Left ventricle myocardium inferior (tissue), 1 donor: ENCODE results near the gene GAL. TPM values are rescaled to one million over a fixed set of nuclear protein-coding genes. Genes with fewer than 3 reads are reported as not detected.

Source experiments
- DNase-seq: peaks from one replicate; pipeline ENCODE4 v3.0.0-alpha.2; 2020
- H3K27ac ChIP-seq: fragments of 200-600 bp; replicated peaks from 2 replicates; pipeline ENCODE4 v1.8.0; 2021
- H3K27me3 ChIP-seq: fragments of 200-600 bp; 2 replicates; pipeline ENCODE4 v1.8.0; 2021; ENCODE audit warnings: low read depth
- H3K36me3 ChIP-seq: fragments of 200-600 bp; 2 replicates; pipeline ENCODE4 v1.8.0; 2021
- H3K4me1 ChIP-seq: fragments of 200-600 bp; 2 replicates; pipeline ENCODE4 v1.8.0; 2021
- H3K4me3 ChIP-seq: fragments of 200-600 bp; 2 replicates; pipeline ENCODE4 v1.8.0; 2021; ENCODE audit warnings: mild to moderate bottlenecking, moderate library complexity
- H3K9me3 ChIP-seq: fragments of 200-600 bp; replicated peaks from 2 replicates; pipeline ENCODE4 v1.8.0; 2021
- CTCF ChIP-seq: fragments of 200-600 bp; IDR thresholded peaks from 2 replicates; pipeline ENCODE4 v1.8.0; 2021; ENCODE audit warnings: antibody characterized with exemption, mild to moderate bottlenecking, borderline replicate concordance
- intact Hi-C: fragments of 100-400 bp; cut with micrococcal nuclease; formaldehyde crosslinking; loops from one replicate; pipeline ENCODE4 v1.11.0; 2022
- total RNA-seq: library from RNA; stranded (reverse); fragmentation: NEBNext Ultra II Directional; extraction: Animal tissue kit (Norgen Biotek cat#: 25700); gene quantifications from one replicate; pipeline ENCODE4 v1.2.1, GENCODE V29; 2021
- donor health status: DM: no; HTN: yes; CAD: no; lungs with severe emphysema.

Gene GAL
- total RNA-seq, 1 donor from 2014 or later, result 0.58 TPM

- Histone ChIP-seq H3K36me3 (no peaks in the 10 kb centered on the region), H3K4me3 (no peak overlapping the region), H3K27me3 (peaks cover 40% of the 10 kb centered on the region), H3K27ac (no peak overlapping the region), H3K9me3 (no peaks in the 10 kb centered on the region), H3K4me1 (peaks cover 23% of the 10 kb centered on the region)
- intact Hi-C loops, result no loop called here
- no peak for DNase-seq
- no peak for TF ChIP-seq CTCF
These were observed 3.7 kb upstream of the GAL start for GRCh38 chr11:68680541-68681231.

- DNase-seq, result no peak
- intact Hi-C loops, result no loop called here
- no peak for TF ChIP-seq CTCF
- no peaks in the 10 kb centered on the region for H3K9me3 ChIP-seq
- no peaks in the 10 kb centered on the region for H3K36me3 ChIP-seq
- no peak overlapping the region for H3K27ac ChIP-seq
- peaks cover 15% of the 10 kb centered on the region for H3K4me1 ChIP-seq
- H3K27me3 ChIP-seq, result peaks cover 53% of the 10 kb centered on the region
- no peak overlapping the region for H3K4me3 ChIP-seq
These were observed 1.8 kb upstream of the GAL start for GRCh38 chr11:68682531-68682961.

DNA sequence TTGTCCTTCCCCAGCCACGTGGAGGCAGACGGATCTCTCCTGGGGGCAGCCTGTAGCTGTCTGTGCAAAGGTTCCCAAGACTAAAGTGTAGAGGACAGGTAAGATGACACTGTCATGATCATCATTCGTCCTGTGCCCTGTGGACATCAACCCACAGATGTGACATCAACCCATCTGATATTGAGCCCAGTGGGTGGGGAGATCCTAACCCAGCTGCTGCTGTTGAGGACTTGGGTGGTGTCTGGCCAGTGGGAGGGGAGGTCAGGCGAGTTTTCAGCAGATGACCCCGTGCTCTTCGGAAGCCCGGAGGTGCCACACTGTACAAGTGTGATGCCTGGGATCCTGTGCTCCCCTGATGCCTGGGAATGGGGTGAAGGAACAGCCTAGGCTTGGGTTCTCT, 1.2 kb upstream of the GAL start:
- peaks cover 59% of the 10 kb centered on the region for H3K27me3 ChIP-seq
- no peak overlapping the region for H3K4me3 ChIP-seq
- no peaks in the 10 kb centered on the region for H3K9me3 ChIP-seq
- H3K4me1 ChIP-seq, result peaks cover 12% of the 10 kb centered on the region
- H3K27ac ChIP-seq, result no peak overlapping the region
- intact Hi-C loops, result no loop called here
- DNase-seq, result no peak
- no peak for TF ChIP-seq CTCF
- no peaks in the 10 kb centered on the region for H3K36me3 ChIP-seq

DNA sequence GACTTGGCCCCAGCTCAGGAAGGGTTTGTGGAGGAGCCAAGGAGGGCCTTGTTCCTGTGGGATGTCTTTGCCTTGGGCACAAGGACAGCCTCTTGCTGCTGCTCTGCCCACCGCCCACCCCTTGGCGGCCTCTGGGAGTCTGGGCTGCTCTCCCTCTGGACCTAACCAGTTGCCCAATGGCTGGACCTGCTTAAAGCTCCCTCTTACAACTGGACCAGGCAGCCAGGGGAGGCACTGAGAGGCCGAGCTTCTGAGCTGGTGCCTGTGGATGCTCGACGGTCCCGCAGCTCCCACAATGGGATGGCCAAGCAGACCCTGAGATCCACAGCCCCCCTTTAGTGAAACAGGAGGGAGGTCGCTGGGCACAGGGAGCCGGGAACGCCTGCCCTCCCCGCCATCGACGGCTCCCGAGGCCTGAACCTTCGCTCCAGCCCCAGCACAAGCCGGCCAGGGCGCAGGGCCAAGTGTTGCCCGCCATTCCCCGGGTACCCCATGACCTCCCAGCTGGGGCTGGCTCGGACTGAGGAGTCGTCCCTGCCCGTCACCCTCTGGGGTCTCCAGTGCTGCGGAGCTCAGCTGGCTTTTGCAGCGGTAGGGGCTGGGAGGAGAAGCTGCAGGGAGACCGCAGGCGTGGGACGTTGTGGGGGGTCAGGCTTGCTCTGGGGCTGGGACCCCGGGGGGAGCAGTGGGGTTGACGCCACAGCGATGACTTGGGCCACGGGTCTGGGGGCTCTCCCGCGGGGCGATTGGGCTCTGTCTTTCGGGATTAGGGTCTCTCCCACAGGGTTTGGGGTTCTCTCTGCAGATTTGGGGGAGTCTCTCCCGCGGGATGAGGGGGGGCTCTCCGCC, 584 bp upstream of the GAL start:
- Histone ChIP-seq H3K4me3 (peak overlapping the region; percentile 59), H3K27me3 (peaks cover 66% of the 10 kb centered on the region), H3K36me3 (no peaks in the 10 kb centered on the region), H3K4me1 (peaks cover 12% of the 10 kb centered on the region), H3K27ac (no peak overlapping the region), H3K9me3 (no peaks in the 10 kb centered on the region)
- DNase-seq, result no peak
- intact Hi-C loops, result no loop called here
- TF ChIP-seq CTCF, result no peak

DNA sequence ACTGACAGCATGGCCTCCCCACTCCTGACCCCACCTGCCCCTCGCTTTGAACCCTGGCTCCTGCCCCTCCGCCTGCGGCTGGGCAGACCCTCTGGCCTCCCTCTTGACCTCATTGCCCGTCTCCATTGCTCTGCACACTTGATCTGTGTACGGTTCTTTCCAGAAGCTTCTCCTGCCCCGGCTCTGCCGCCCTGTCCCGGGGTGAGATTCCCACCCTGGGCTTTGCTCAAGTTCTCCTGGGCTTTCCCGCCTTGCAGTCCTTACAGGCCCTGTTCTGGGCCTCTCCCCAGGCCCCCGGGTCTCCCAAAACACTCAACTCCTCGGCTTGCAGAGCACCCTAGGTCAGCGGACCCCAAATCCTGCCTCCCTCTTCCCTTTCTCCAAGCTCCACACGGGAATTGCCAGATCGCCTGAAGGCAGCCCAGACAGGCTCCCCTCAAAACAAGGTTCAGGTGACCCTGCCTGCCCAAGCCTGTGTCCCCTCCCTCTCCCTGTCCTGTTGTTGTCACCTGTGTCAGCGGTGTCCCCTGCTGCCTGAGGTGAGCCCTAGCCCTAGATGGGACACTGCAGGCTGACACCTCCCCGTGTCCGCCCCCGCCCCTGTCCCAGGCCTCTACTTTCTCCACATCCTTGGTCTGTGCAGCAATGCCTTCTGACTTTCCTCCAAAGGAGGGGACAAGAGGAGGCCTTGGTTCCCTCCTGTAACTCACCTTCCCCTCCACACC, 1.5 kb downstream of the GAL start:
- H3K36me3 ChIP-seq, result no peaks in the 10 kb centered on the region
- TF ChIP-seq CTCF, result no peak
- no peaks in the 10 kb centered on the region for H3K9me3 ChIP-seq
- peaks cover 86% of the 10 kb centered on the region for H3K27me3 ChIP-seq
- no peak overlapping the region for H3K4me3 ChIP-seq
- no peak for DNase-seq
- H3K27ac ChIP-seq, result no peak overlapping the region
- H3K4me1 ChIP-seq, result peaks cover 12% of the 10 kb centered on the region
- intact Hi-C loops, result no loop called here
